ENCODE measurements around the gene MYH10.

- TF ChIP-seq CTCF (IDR thresholded peaks at IDR 0.05) (no peak), EP300 (IDR thresholded peaks at IDR 0.05) (no peak), POLR2A (IDR thresholded peaks at IDR 0.05) (no peak)
Measured at GRCh38 chr17:8623591-8623990, 6.9 kb downstream of the MYH10 start.

All from ovary (tissue), 3 donors.